ENCODE measurements around the gene RSPH3.
"Not testable (repeated sequence)": the region's sequence is repeated elsewhere in the genome, so short reads cannot be mapped to it uniquely, and the experiment has no call there.

Gene RSPH3

GRCh38 chr6:159002432-159003155 is 2.6 kb upstream of the RSPH3 start:
- 88 to 91% methylated on average over 9 of the region's 12 CpGs for WGBS, 2 experiments (ENCODE audit: insufficient coverage in 2 of 2)
- H3K27ac ChIP-seq (ENCODE audit: low read depth, low read length, severe bottlenecking), result no peak overlapping the region
- peaks cover 12% of the 10 kb centered on the region for H3K4me1 ChIP-seq (ENCODE audit: control insufficient read depth, insufficient read depth, low read length, poor library complexity, severe bottlenecking)

GRCh38 chr6:158999154-158999665 is 792 bp downstream of the RSPH3 start:
- WGBS, 2 experiments (ENCODE audit: insufficient coverage in 2 of 2), result 5 to 8% methylated on average over 16 to 23 of the region's 24 CpGs
- Histone ChIP-seq H3K4me1 (ENCODE audit: control insufficient read depth, insufficient read depth, low read length, poor library complexity, severe bottlenecking) (peaks cover 12% of the 10 kb centered on the region), H3K36me3 (ENCODE audit: control insufficient read depth, insufficient read depth, low read length) (no peaks in the 10 kb centered on the region), H3K27ac (ENCODE audit: low read depth, low read length, severe bottlenecking) (peak overlapping the region; percentile 19), H3K4me3 (ENCODE audit: extremely low read depth, insufficient read depth, low read length, poor library complexity, severe bottlenecking) (peak overlapping the region; percentile 69), H3K9me3 (ENCODE audit: control insufficient read depth, low read length) (no peaks in the 10 kb centered on the region)

More at GRCh38 chr6:159002432-159003155, 2.6 kb upstream of the RSPH3 start:
- Histone ChIP-seq H3K36me3 (ENCODE audit: control insufficient read depth, insufficient read depth, low read length) (no peaks in the 10 kb centered on the region), H3K4me3 (ENCODE audit: extremely low read depth, insufficient read depth, low read length, poor library complexity, severe bottlenecking) (no peak overlapping the region), H3K9me3 (ENCODE audit: control insufficient read depth, low read length) (no peaks in the 10 kb centered on the region)

DNA sequence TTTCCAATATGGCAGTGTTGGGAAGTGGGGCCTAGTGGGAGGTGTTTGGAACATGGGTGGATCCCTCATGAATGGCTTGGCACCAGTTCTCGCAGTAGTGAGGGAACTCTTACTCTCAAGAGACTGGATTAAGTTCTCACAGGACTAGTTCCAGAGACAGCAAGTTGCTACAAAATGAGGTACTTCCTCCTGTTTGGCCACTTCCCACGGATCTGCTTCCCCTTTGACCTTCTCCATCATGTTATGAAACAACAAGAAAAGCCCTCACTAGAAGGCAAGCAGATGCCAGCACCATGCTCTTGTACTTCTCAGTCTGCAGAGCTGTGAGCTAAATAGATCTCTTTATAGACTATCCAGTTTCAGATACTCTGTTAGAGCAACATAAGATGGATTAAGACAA is 3.1 kb downstream of the RSPH3 start:
- Histone ChIP-seq H3K27ac (ENCODE audit: low read depth, low read length, severe bottlenecking) (no peak overlapping the region), H3K4me1 (ENCODE audit: control insufficient read depth, insufficient read depth, low read length, poor library complexity, severe bottlenecking) (peaks cover 1% of the 10 kb centered on the region), H3K36me3 (ENCODE audit: control insufficient read depth, insufficient read depth, low read length) (no peaks in the 10 kb centered on the region), H3K4me3 (ENCODE audit: extremely low read depth, insufficient read depth, low read length, poor library complexity, severe bottlenecking) (no peak overlapping the region), H3K9me3 (ENCODE audit: control insufficient read depth, low read length) (no peaks in the 10 kb centered on the region)
- 80 to 85% methylated on average over 1 to 2 of the region's 2 CpGs for WGBS, 2 experiments (ENCODE audit: insufficient coverage in 2 of 2)

- Histone ChIP-seq H3K36me3 (ENCODE audit: control insufficient read depth, insufficient read depth, low read length) (peaks cover 5% of the 10 kb centered on the region), H3K4me3 (ENCODE audit: extremely low read depth, insufficient read depth, low read length, poor library complexity, severe bottlenecking) (no peak overlapping the region), H3K27ac (ENCODE audit: low read depth, low read length, severe bottlenecking) (no peak overlapping the region), H3K9me3 (ENCODE audit: control insufficient read depth, low read length) (peaks cover 5% of the 10 kb centered on the region), H3K4me1 (ENCODE audit: control insufficient read depth, insufficient read depth, low read length, poor library complexity, severe bottlenecking) (no peaks in the 10 kb centered on the region)
- no CpG with 5 or more reads among the region's 3 CpGs for WGBS, 2 experiments (ENCODE audit: insufficient coverage in 2 of 2)
Measured at GRCh38 chr6:158993639-158994038, 6.4 kb downstream of the RSPH3 start.

GRCh38 chr6:158991017-158991723 is 8.8 kb downstream of the RSPH3 start:
- Histone ChIP-seq H3K4me1 (ENCODE audit: control insufficient read depth, insufficient read depth, low read length, poor library complexity, severe bottlenecking) (no peaks in the 10 kb centered on the region), H3K9me3 (ENCODE audit: control insufficient read depth, low read length) (peaks cover 11% of the 10 kb centered on the region), H3K27ac (ENCODE audit: low read depth, low read length, severe bottlenecking) (no peak overlapping the region), H3K4me3 (ENCODE audit: extremely low read depth, insufficient read depth, low read length, poor library complexity, severe bottlenecking) (no peak overlapping the region), H3K36me3 (ENCODE audit: control insufficient read depth, insufficient read depth, low read length) (peaks cover 5% of the 10 kb centered on the region)
- 83% methylated on average over 1 of the region's 2 CpGs; no CpG with 5 or more reads in 1 of the 2 experiments for WGBS, 2 experiments (ENCODE audit: insufficient coverage in 2 of 2)

DNA sequence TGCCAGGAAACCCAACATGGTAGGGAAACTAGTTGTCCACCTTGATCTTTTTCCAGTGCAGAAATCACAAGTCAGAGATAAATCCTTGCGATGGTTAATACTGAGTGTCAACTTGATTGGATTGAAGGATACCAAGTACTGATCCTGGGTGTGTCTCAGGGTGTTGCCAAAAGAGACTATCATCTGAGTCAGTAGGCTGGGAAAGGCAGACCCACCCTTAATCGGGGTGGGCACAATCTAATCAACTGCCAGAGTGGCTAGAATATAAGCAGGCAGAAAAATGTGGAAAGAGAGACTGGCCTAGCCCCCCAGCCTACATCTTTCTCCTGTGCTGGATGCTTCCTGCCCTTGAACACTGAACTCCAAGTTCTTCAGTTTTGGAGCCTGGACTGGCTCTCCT is 10.3 kb downstream of the RSPH3 start:
- H3K27ac ChIP-seq (ENCODE audit: low read depth, low read length, severe bottlenecking); H3K36me3 ChIP-seq (ENCODE audit: control insufficient read depth, insufficient read depth, low read length); H3K4me3 ChIP-seq (ENCODE audit: extremely low read depth, insufficient read depth, low read length, poor library complexity, severe bottlenecking); H3K4me1 ChIP-seq (ENCODE audit: control insufficient read depth, insufficient read depth, low read length, poor library complexity, severe bottlenecking): not testable (repeated sequence)
- 92 to 100% methylated on average over 2 of the region's 2 CpGs for whole genome bisulfite sequencing, 2 experiments (ENCODE audit: insufficient coverage in 2 of 2)
- peaks cover 11% of the 10 kb centered on the region for H3K9me3 ChIP-seq (ENCODE audit: control insufficient read depth, low read length)

- Histone ChIP-seq H3K4me3 (ENCODE audit: extremely low read depth, insufficient read depth, low read length, poor library complexity, severe bottlenecking) (no peak overlapping the region), H3K4me1 (ENCODE audit: control insufficient read depth, insufficient read depth, low read length, poor library complexity, severe bottlenecking) (no peaks in the 10 kb centered on the region), H3K36me3 (ENCODE audit: control insufficient read depth, insufficient read depth, low read length) (peaks cover 5% of the 10 kb centered on the region), H3K9me3 (ENCODE audit: control insufficient read depth, low read length) (peaks cover 11% of the 10 kb centered on the region), H3K27ac (ENCODE audit: low read depth, low read length, severe bottlenecking) (no peak overlapping the region)
- WGBS, 2 experiments (ENCODE audit: insufficient coverage in 2 of 2), result 86 to 100% methylated on average over 1 of the region's 1 CpG
Measured at GRCh38 chr6:158988477-158988876, 11.5 kb downstream of the RSPH3 start.

- no peak overlapping the region for H3K4me3 ChIP-seq (ENCODE audit: extremely low read depth, insufficient read depth, low read length, poor library complexity, severe bottlenecking)
- H3K36me3 ChIP-seq (ENCODE audit: control insufficient read depth, insufficient read depth, low read length), result peaks cover 5% of the 10 kb centered on the region
- H3K4me1 ChIP-seq (ENCODE audit: control insufficient read depth, insufficient read depth, low read length, poor library complexity, severe bottlenecking), result no peaks in the 10 kb centered on the region
- no CpG with 5 or more reads among the region's 1 CpG for WGBS, 2 experiments (ENCODE audit: insufficient coverage in 2 of 2)
- H3K27ac ChIP-seq (ENCODE audit: low read depth, low read length, severe bottlenecking), result no peak overlapping the region
- peaks cover 11% of the 10 kb centered on the region for H3K9me3 ChIP-seq (ENCODE audit: control insufficient read depth, low read length)
Measured at GRCh38 chr6:158987657-158988056, 12.3 kb downstream of the RSPH3 start.

GRCh38 chr6:158978757-158979156 is 21.2 kb downstream of the RSPH3 start:
- Histone ChIP-seq H3K27ac (ENCODE audit: low read depth, low read length, severe bottlenecking) (no peak overlapping the region), H3K4me3 (ENCODE audit: extremely low read depth, insufficient read depth, low read length, poor library complexity, severe bottlenecking) (no peak overlapping the region), H3K36me3 (ENCODE audit: control insufficient read depth, insufficient read depth, low read length) (no peaks in the 10 kb centered on the region), H3K9me3 (ENCODE audit: control insufficient read depth, low read length) (no peaks in the 10 kb centered on the region), H3K4me1 (ENCODE audit: control insufficient read depth, insufficient read depth, low read length, poor library complexity, severe bottlenecking) (no peaks in the 10 kb centered on the region)
- 75 to 95% methylated on average over 3 of the region's 3 CpGs for WGBS, 2 experiments (ENCODE audit: insufficient coverage in 2 of 2)

- no peak overlapping the region for H3K27ac ChIP-seq (ENCODE audit: low read depth, low read length, severe bottlenecking)
- no peaks in the 10 kb centered on the region for H3K4me1 ChIP-seq (ENCODE audit: control insufficient read depth, insufficient read depth, low read length, poor library complexity, severe bottlenecking)
- no peaks in the 10 kb centered on the region for H3K9me3 ChIP-seq (ENCODE audit: control insufficient read depth, low read length)
- 92 to 95% methylated on average over 2 to 3 of the region's 3 CpGs for WGBS, 2 experiments (ENCODE audit: insufficient coverage in 2 of 2)
- no peaks in the 10 kb centered on the region for H3K36me3 ChIP-seq (ENCODE audit: control insufficient read depth, insufficient read depth, low read length)
- H3K4me3 ChIP-seq (ENCODE audit: extremely low read depth, insufficient read depth, low read length, poor library complexity, severe bottlenecking), result no peak overlapping the region
Measured at GRCh38 chr6:158977382-158977781, 22.6 kb downstream of the RSPH3 start.
